OCI-LY7 (cell line): ENCODE results near the gene SLC38A4. TPM values are rescaled to one million over a fixed set of nuclear protein-coding genes. Genes with fewer than 3 reads are reported as not detected.

ENCODE experiments used
- BruUV-seq: library from RNA; stranded (reverse); fragments of 400-500 nt; replicated peaks from 2 replicates; lab custom pipeline; 2021; lab: Mats Ljungman, UMichigan
- CTCF ChIA-PET: fragments of 300-600 bp; sonication (Branson Sonifier 250); formaldehyde crosslinking; loops from one replicate; lab custom pipeline; 2022; ENCODE audit warnings: antibody characterized with exemption; ENCODE audit not compliant: unreplicated experiment; lab: Charles Lee
- POLR2A ChIA-PET: fragments of 300-600 bp; sonication (Branson Sonifier 250); formaldehyde crosslinking; loops from one replicate; lab custom pipeline; 2022; ENCODE audit warnings: antibody characterized with exemption; lab: Charles Lee
- DNase-seq: peaks from one replicate; pipeline ENCODE4 v3.0.0-alpha.2; 2015; ENCODE audit warnings: low spot score
- H2AFZ ChIP-seq: fragments of 200-600 bp; sonication (generic), shearing (Covaris generic); 2 replicates; pipeline ENCODE4 v1.6.1; 2014; ENCODE audit warnings: mild to moderate bottlenecking, antibody characterized with exemption, low read length, moderate library complexity
- H3K27ac ChIP-seq: fragments of 200-600 bp; sonication (generic); 2 replicates; pipeline ENCODE4 v1.5.1; 2014; ENCODE audit warnings: mixed run types, low read depth, mild to moderate bottlenecking, moderate library complexity, low read length, inconsistent platforms; ENCODE audit not compliant: poor library complexity, severe bottlenecking
- H3K36me3 ChIP-seq: fragments of 200-600 bp; sonication (generic); 2 replicates; pipeline ENCODE4 v1.6.1; 2014; ENCODE audit warnings: mild to moderate bottlenecking, antibody characterized with exemption, low read length, moderate library complexity, mixed read lengths; ENCODE audit not compliant: insufficient read depth
- H3K4me1 ChIP-seq: fragments of 200-600 bp; sonication (generic); 2 replicates; pipeline ENCODE4 v1.5.1; 2014; ENCODE audit warnings: mild to moderate bottlenecking, low read length; ENCODE audit not compliant: insufficient read depth, poor library complexity, severe bottlenecking
- H3K4me2 ChIP-seq: fragments of 200-600 bp; sonication (generic); 2 replicates; pipeline ENCODE4 v1.6.1; 2014; ENCODE audit warnings: mild to moderate bottlenecking, low read length
- H3K4me3 ChIP-seq: fragments of 200-600 bp; sonication (generic); 2 replicates; pipeline ENCODE4 v1.5.1; 2014; ENCODE audit warnings: mild to moderate bottlenecking, low read depth, low read length; ENCODE audit not compliant: poor library complexity, severe bottlenecking
- H3K79me2 ChIP-seq: fragments of 200-600 bp; sonication (generic); 2 replicates; pipeline ENCODE4 v1.6.1; 2016; ENCODE audit warnings: low read depth, mild to moderate bottlenecking, low read length, moderate library complexity, mixed read lengths; ENCODE audit not compliant: insufficient read depth
- H3K9me2 ChIP-seq: fragments of 200-600 bp; sonication (generic); 2 replicates; pipeline ENCODE4 v1.6.1; 2016; ENCODE audit warnings: mild to moderate bottlenecking, low read length, mixed read lengths; ENCODE audit not compliant: insufficient read depth
- H3K9me3 ChIP-seq: fragments of 200-600 bp; sonication (generic); 2 replicates; pipeline ENCODE4 v1.6.1; 2014; ENCODE audit warnings: mild to moderate bottlenecking, mixed run types, low read length, mixed read lengths
- H4K20me1 ChIP-seq: fragments of 200-600 bp; sonication (generic); 2 replicates; pipeline ENCODE4 v1.6.1; 2014; ENCODE audit warnings: mild to moderate bottlenecking, antibody characterized with exemption, low read length, moderate library complexity, mixed read lengths; ENCODE audit not compliant: insufficient read depth
- EZH2phosphoT487 ChIP-seq: fragments of 200-600 bp; sonication (generic); IDR thresholded peaks from 2 replicates; pipeline ENCODE4 v1.6.1; 2018; ENCODE audit warnings: low read depth, borderline replicate concordance, mild to moderate bottlenecking, mixed run types, antibody characterized with exemption, low read length, moderate library complexity, mixed read lengths
- intact Hi-C: fragments of 100-400 bp; cut with micrococcal nuclease; formaldehyde crosslinking; loops from one replicate; pipeline ENCODE4 v1.10.0; 2022; ENCODE audit not compliant: unreplicated experiment
- total RNA-seq, 2 experiments: library from RNA; depleted of rRNA in 1 of 2; stranded (reverse); fragments of >200 nt in 1 of 2; shearing (Covaris generic) in 1 of 2; gene quantifications; 2 replicates each; pipeline ENCODE4 v1.2.3, GENCODE V29; 2014 to 2022
- TF ChIP-seq, protein P1 (sequence below): fragments of 200-600 bp; sonication (generic); conservative IDR thresholded peaks from 2 replicates; pipeline ENCODE4 v1.5.1; 2014; ENCODE audit warnings: mild to moderate bottlenecking, antibody characterized with exemption, low read length, moderate library complexity, mixed read lengths

SLC38A4 gene
- total RNA-seq, 2 experiments from 2014 or later: not detected

DNA sequence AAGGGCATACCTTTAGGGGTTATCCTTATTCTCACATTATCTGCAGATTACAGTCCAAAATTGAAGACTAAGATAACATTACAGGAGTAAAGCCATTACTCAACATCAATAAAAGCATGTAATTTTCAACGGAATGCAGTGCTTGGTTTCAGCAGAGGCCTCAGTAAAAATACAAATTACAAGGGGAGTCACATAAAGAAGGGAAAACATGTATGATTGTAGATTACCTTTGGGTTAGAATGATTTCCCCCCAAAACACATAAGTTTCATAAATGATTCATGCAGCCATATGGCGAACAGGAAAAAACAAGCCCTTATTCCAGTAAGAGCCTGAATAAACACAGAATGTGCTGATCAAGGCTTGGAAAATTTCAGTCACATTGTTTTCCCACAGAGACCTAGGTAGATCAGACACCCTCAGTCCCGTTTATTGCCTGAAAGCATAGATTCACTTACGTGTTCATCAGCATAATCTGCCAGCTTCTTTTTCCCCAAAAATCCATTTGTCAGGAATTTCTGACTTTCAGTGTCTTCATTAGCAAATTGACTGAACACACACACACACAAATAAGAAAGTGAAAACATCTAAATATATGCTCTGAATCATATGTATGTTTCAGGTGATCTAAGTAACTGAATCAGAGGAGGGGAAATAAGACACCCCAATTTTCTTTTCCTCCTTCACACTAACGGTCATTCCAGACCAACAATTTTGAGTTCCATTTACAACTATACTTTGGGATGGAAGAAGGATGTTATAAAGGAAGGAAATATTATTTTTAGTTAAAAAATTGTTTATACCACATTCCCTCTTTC lies 37.5 kb downstream of the SLC38A4 start:
- H3K4me1 ChIP-seq: no peaks in the 10 kb centered on the region
- POLR2A ChIA-PET: no interaction called here
- TF ChIP-seq, protein P1, sequence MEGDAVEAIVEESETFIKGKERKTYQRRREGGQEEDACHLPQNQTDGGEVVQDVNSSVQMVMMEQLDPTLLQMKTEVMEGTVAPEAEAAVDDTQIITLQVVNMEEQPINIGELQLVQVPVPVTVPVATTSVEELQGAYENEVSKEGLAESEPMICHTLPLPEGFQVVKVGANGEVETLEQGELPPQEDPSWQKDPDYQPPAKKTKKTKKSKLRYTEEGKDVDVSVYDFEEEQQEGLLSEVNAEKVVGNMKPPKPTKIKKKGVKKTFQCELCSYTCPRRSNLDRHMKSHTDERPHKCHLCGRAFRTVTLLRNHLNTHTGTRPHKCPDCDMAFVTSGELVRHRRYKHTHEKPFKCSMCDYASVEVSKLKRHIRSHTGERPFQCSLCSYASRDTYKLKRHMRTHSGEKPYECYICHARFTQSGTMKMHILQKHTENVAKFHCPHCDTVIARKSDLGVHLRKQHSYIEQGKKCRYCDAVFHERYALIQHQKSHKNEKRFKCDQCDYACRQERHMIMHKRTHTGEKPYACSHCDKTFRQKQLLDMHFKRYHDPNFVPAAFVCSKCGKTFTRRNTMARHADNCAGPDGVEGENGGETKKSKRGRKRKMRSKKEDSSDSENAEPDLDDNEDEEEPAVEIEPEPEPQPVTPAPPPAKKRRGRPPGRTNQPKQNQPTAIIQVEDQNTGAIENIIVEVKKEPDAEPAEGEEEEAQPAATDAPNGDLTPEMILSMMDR: no peak
- no peak for TF ChIP-seq EZH2phosphoT487
- H3K9me2 ChIP-seq: no peaks in the 10 kb centered on the region
- H2AFZ ChIP-seq: no peak overlapping the region
- no peaks in the 10 kb centered on the region for H4K20me1 ChIP-seq
- H3K36me3 ChIP-seq: no peaks in the 10 kb centered on the region
- no peaks in the 10 kb centered on the region for H3K9me3 ChIP-seq
- CTCF ChIA-PET: no interaction called here
- DNase-seq: no peak
- H3K4me2 ChIP-seq: no peak overlapping the region
- intact Hi-C loops: no loop called here
- H3K79me2 ChIP-seq: no peaks in the 10 kb centered on the region
- BruUV-seq: no TSS peak
- H3K27ac ChIP-seq: no peak overlapping the region
- H3K4me3 ChIP-seq: no peak overlapping the region

DNA sequence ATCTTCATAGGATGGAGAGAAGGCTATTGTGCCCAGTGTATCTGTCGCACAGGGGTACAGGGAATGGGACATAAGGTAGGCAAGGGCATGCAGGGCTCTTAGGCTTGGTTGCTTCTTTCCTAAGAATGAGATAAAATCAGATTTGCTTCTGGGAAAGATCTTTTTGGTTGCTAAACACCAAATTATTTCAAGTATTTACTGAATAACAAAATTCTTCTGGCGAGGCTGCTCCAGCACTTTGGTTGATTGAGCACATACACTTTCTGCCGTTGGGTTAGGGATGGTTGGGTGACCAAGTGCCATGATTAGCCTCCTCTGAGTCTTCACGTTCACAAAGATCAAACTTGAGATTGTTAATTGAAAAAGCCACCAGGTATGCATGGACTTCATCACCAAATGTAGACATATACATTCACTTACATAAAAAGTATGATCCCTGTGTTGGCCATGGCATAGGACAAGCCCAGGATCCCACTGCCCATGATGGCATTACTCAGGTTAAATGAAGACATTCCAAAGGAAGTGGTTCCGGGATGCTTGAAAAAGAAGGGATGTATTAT lies 38.2 kb downstream of the SLC38A4 start:
- POLR2A ChIA-PET: interaction anchor here (0.7 kb wide), 1 partner anchor 745 kb away, joined by 3 read pairs; no protein-coding TSS in a partner anchor

More for the DNA sequence above, 38.2 kb downstream of the SLC38A4 start:
- TF ChIP-seq, protein P1: no peak
- TF ChIP-seq EZH2phosphoT487: no peak
- DNase-seq: no peak
- Histone ChIP-seq H3K4me3 (no peak overlapping the region), H3K79me2 (no peaks in the 10 kb centered on the region), H3K9me2 (no peaks in the 10 kb centered on the region), H3K9me3 (no peaks in the 10 kb centered on the region), H3K4me1 (no peaks in the 10 kb centered on the region), H3K36me3 (no peaks in the 10 kb centered on the region), H3K27ac (no peak overlapping the region), H4K20me1 (no peaks in the 10 kb centered on the region), H3K4me2 (no peak overlapping the region), H2AFZ (no peak overlapping the region)
- intact Hi-C loops: no loop called here
- no TSS peak for BruUV-seq
- CTCF ChIA-PET: no interaction called here
